NCI-H187 (cell line): Measurements from ENCODE around the gene HDAC8.
"Not testable (repeated sequence)": the region's sequence is repeated elsewhere in the genome, so short reads cannot be mapped to it uniquely, and the experiment has no call there.

Experiments used
- DNase-seq, 2 experiments: peaks; one replicate each; lab custom pipeline; 2025; lab: John Stamatoyannopoulos, UW

HDAC8 gene

DNA sequence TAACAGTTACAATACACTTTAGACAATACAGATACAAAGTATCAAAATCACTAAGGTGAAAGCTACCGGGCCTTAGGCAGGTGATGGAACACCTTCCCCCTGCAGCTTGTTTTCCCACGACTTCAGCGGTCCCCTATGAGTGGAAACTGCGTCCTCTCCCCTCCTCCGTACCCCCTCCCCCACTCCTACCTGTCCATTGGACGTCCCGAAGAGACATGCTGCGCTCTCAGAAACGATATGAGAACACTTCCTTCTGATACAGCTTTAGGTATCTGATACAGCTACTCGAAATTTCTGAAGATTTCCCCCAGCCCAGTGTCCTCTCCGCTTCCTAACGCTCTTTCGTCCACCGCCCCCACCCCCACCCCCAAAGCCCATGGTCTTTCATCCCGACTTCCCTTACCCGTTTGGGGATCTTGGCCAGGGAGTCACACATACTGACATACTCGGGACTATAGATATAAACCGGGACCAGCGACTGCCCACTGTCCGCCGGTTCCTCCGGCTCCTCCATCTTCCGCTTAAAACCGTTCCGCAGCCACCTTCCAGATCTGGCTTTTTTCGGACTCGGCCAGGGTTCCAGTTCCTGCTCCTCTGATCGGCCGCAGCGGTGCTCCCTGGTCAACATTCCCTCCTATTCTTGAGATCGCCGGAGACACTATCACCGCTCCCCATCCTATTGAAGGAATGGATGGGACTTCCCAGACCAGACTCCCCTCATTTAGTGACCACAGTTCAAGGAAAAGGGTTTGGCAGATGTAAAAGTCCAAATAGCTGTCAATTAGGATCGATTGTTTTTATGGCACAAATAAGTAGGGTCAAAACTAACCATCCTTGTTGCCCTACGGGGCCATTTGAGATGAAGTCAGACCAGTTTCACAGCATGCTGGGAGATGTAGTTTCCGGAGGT lies at the start of gene HDAC8:
TSS of gene HDAC8 (minus strand) at position 596 of the 910 bp plus-strand sequence. CDS start at position 514, 82 bp downstream.
- peak; percentile 38 to 52 for DNase-seq

DNA sequence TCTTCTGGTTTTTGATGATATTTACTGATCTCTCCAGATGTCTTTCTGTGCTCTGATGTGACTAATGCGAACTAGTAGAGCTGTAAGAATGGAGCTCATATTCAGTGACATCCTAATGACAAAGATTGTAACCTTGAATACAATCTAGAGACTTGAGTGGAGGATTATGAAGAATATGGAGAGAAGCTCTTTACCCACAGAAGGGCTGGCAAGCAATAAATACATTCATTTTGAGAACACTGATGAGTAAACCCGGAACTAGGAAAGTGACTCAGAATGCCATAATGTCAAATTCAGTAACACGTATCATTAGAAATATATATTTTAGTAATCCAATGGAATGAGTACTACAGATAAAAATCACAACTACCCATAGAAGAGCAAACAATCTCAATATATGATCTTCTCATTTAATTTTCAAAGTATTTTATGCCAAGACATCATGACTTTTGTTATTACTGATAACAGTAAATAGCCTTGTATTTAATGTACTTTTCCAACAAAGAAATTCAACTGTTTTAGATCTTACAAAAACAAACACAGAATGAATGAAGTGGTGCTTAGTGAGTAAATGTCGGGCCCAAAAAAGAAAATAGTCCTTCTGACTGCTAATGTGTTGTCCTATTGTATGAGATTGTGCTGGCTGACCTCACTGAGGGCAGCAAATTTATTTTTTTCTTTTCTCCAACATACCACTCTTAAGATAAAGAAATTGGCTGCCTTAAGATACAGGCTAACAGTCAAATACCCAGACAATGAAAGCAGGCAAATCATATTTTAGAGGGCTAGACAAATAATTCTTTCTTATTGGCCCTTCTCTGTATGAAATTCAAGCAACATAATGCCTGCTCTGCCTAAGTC lies 49.2 kb upstream of the HDAC8 start:
- no peak for DNase-seq

DNA sequence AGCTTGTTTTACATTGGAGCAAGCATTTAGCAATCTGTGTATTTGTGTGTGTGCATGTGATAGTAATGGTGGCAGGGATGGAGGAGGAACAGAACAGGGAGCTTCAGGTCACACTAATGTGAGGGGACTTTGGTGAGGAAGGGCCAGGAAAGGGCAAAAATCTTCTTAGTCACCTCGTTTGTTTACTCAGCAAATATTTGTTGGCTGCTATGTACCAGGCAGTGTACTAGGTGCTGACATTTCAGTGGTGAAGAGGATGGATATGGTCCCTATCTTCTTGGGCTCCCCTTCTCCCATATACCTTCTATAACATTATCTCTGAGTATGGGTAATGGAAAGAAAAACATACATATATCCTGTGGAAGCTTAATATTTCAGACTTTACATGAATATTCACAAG lies 48.5 kb upstream of the HDAC8 start:
- DNase-seq: no peak

DNA sequence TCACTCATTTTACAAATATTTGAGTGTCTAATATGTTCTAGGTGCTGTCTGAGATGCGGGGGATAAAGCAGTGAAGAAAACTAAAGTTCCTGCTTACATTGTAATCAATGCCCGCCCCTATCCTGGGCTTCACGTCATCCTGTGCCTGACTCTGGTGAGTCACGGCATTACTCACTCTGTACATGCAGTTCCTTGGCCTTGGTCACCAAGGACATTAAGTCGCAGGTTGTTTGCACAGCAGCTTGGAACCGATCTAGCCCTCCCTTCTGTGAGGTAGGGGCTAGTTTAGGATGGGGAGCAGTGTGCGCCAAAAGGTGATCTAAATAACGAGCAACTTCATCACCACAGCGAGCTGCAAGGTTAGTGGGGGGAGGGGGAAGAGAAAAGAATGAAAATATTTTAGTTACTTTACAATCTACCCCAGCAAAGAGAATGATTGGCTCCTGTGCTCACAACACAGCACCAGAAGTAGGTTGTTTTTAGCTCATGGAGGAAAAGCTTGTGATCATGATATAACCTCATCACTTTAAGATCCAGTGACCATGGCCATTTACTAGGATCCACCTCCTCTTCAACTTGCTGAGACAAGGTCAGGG lies 48.0 kb upstream of the HDAC8 start:
- no peak for DNase-seq

DNA sequence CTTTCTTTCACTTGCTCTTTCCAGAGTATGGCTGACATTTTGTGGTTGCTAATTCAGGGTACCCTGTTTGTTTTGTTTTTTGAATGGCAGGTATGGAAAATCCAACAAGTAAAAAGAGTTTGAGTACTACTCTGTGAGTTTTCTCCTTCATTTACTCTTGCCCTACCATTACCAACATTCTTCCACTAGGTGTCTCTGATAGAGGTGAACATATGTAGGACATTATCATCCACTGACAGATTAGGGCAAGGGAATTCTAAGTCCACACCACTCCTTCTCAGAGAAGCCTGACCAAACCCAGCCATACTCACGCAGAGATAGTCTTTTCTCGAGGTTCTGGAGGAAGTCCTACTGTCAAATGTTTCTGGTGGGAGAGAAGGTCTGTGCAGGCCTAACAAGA lies 36.7 kb upstream of the HDAC8 start:
- DNase-seq: no peak

DNA sequence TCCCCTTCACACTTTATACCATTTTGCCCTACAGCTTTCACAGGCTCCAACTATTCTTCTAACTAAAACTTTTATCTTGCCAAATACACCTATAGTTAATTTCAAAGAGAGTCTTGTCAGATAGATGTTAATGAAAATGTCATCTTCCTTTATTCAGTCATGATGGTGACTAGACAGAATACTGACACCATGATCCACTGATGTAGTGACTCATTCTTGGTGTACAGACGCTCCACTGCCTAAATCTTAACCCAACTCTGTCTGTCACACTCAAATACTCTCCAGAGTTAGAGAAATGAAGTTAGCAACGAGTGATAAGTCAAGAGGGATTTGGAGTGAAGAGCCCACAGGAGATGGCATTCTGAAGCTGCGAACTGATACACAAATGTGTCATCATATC lies 32.1 kb upstream of the HDAC8 start:
- DNase-seq: no peak

DNA sequence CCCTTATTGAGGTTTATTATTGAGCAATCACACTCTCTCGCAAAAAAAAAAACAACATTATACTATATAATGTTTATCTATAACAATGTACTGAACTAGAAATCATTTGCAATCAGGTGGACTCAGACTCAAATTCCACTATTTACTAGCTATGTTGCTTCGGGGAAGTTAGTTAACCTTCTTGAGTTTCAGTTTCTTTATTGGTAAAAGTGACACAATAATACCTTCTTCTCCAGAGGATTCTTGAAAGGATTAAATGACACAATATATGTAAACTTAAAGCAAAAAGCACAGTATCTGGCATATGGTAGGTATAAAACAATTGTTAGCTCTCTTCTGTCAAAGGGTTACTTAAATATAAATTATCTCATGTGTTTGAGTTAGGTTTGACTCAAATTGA lies 31.5 kb upstream of the HDAC8 start:
- no peak for DNase-seq

DNA sequence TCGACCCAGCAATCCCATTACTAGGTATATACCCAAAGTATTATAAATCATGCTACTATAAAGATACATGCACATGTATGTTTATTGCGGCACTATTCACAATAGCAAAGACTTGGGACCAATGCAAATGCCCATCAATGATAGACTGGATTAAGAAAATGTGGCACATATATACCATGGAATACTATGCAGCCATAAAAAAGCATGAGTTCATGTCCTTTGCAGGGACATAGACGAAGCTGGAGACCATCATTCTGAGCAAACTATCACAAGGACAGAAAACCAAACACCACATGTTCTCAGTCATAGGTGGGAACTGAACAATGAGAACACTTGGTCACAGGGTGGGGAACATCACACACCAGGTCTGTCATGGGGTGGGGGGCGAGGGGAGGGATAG lies 18.4 kb upstream of the HDAC8 start:
- DNase-seq: not testable (repeated sequence)

DNA sequence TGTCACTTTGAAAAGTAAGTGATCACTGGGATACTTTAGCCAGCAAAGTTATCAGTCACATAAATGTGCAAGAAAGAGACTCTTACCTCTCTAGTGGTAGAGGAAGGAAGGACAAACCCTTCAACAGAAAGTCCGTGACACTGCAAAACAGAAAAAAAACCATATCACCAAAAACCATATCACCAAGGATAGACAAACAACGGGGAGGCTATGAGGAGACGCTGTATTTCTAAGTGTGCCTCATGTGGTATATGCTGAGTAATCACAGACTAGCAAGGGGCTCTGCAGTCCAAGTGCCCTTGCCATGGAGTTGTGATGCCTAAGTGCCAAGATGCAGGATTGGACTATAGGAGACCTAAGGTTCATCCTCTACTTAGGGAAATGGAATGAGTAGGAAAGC lies 11.5 kb upstream of the HDAC8 start:
- DNase-seq: no peak

DNA sequence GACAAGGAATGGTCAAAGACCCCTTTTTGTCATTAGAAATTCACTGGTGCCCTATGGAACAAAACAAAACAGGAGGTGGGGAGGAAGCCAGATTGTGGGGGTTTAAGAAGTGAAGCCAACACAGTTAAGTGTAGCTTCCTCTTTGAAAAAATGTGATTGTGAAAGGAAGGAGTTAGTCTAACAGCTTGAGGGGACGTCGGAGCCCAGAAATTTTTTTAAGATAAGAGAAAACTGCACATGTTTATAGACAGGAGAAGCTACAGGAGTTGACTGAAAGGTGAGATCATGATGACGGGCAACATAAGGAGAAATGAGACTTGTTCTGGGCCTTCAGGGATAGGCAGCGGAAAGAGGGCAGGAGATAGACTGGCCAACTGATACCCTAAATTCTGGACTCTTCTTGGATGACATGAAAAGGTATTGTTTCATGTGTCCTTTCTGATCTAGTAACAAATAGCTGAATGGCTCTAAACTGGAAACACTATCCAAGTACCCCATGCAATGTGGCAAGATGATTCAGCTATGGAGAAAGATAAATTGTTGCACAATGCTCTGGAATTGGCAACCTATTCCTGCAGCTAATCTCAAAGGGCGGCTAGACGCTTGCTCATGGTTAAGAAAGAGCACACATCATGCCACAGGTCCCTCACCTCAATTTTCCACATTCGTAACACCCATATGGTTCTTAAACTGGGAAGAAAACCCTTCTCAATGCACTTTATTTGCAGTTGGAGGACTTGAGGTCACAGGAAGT lies 3.7 kb upstream of the HDAC8 start:
- DNase-seq: no peak

DNA sequence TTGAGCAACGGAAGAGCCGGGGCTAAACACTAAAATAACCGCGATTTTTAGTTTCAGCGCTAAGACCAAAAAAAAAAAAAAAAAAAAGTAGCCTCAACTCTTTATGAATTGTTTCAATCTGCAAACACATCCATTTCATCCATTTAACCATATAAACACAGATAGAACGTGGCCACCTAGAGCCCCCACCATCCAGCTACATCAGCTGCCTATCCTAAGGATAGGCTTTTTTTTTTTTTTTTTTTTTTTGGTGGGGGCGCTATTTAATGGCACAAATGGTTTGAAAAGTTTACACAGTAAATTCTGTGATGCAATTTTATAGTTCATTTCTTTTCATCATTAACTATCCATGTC lies 492 bp upstream of the HDAC8 start:
- DNase-seq: no peak

DNA sequence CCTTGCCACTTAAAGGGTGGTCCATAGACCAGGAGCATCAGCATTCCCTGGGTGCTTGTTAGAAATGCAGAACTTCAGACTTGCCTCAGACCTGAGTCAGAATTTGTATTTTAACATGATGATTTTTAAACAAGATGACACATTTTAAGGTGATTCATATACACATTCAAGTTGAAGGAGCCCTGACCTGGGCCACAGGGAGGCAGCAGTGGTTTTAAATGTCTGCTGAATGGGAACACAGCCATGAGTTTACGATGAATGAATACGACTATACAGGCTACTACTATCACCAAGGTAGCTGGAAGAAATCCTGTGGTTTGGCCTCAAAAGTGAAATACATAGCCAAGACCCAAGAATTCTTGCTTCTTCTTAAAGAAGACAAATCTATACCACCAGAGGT lies 2.9 kb downstream of the HDAC8 start:
- no peak for DNase-seq

DNA sequence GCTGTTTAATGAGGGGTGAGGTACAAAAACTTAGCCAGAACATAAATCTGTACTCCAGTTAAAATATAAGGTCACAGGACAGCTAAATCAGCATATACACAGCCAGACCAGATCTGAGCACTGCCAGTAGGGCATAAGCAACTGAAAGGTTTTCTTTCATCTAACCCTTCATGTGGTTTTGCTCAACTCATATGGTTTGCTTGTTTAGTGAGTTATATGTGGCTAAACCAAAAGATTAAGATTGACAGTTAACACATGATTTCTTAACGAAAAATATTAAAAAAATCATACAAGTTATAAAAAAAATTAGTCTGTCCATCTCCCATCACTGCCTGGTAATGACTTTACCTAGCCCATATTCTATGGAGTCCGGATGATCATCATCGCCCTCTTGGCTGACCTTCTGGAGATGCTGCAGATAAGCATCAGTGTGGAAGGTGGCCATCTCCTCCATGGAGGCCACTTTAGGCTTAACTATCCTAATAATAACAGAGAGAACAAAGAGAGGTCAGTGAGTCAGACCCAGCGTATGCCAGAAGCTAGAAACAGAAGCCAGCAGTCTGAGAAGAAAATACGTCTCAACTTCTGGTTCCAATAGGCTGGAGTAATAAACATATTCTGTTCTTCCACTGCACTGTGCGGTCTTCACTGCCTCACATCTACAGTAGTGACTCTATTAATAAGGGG lies 4.1 kb downstream of the HDAC8 start:
- DNase-seq: no peak

DNA sequence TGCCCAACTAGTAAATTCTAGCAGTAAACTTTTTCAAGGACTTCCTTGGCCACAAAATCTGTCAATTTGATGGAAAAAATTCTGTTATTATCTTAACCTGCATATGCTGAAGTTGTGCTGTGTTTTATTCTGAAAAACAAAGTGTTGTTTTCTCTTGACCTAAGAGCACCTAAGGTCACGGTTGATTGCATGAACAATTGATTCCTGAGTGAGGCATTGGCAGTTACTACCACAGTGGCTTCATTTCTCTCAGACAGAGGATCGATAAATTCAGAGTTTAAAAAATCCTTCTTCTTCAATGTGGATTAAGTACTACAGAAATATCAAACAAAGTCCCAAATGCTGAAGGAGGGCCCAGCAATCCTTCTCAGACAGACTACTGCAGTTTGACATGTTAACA lies 6.2 kb downstream of the HDAC8 start:
- no peak for DNase-seq

DNA sequence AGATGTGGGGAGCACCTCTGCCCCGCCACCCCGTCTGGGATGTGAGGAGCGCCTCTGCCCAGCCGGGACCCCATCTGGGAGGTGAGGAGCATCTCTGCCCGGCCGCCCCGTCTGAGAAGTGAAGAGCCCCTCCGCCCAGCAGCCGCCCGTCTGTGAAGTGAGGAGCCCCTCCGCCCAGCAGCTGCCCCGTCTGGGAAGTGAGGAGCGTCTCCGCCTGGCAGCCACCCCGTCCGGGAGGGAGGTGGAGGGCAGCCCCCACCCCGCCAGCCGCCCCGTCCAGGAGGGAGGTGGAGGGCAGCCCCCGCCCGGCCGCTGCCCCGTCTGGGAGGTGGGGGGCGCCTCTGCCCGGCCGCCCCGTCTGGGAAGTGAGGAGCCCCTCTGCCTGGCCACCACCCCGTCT lies 13.0 kb downstream of the HDAC8 start:
- DNase-seq: not testable (repeated sequence)

DNA sequence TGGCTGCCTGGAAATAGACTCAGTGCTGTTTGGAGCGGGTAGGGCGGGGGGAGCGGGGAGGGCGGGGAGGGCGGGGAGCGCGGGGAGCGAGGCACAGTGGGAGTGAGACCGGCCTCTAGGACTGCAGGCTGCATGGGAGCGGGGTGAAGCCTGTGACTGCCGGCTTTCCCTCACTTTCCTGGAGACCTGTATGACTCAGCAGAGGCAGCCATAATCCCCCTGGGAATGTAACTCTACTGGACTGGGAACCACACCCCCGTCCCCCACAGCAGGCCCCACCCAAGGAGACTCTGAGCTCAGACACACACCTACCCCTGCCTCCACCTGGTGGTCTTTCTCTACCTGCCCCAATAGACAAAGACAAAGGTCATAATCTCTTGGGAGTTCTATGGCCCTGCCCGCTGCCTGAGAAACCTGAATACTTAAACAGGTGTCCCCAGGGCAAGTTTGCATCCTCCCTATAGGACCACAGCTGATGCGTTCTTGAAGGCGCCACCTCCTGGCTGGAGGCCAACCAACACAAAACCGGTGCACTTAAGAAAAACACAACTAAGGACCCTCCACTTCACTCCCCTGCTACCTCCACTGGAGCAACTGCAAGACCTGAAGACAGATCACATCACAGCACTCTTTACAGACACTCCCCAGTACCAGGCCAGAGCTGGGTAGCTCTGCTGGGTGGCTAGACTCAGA lies 18.0 kb downstream of the HDAC8 start:
- DNase-seq: no peak

DNA sequence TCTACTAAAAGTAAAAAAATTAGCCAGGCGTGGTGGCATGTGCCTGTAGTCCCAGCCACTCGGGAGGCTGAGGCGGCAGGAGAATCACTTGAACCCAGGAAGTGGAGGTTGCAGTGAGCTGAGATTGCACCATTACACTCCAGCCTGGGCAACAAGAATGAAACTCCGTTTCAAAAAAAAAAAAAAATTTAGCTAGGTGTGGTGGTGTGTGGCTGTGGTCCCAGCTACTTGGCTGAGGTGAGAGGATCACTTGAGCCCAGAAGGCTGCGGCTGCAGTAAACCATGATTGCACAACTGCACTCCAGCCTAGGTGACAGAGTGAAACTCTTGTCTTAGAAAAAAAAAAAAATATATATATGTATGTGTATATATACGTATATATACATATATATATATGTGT lies 20.2 kb downstream of the HDAC8 start:
- not testable (repeated sequence) for DNase-seq

DNA sequence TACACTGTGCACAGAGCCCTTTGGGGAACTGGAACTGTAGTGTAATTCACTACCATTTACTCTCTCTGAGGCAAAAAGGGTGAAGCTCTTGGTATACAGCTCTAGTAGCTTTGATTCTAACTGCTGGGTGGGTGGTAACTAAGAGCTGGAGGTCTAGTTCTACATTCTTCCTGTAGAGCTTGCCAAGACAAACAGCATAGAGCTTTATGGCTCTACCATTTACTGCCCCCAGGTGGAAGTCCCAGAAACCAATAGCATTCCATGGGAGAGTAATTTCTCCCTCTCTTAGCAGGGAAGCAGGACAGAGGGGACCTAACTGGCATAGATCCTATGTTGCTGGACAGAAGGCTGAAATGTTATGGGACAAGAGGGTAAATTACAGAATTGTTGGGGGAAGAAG lies 26.7 kb downstream of the HDAC8 start:
- no peak for DNase-seq

DNA sequence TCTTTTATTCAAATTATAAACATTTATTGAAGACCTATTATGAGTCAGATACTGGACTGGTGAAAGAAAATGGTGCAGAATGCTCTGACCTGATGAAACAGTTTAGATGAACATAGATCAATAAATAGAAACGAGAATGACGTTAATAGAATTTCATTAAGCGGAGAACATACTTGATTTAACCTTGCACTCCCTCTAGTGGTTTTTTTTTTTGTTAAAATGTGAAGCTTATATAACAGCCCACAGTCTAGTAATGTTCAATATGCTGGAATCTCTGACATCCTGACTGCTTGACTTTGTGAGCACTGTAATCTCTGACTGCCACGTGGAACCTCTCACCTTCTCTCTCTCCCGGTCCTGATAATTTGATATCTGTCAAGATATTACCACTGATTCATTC lies 32.3 kb downstream of the HDAC8 start:
- DNase-seq: no peak

DNA sequence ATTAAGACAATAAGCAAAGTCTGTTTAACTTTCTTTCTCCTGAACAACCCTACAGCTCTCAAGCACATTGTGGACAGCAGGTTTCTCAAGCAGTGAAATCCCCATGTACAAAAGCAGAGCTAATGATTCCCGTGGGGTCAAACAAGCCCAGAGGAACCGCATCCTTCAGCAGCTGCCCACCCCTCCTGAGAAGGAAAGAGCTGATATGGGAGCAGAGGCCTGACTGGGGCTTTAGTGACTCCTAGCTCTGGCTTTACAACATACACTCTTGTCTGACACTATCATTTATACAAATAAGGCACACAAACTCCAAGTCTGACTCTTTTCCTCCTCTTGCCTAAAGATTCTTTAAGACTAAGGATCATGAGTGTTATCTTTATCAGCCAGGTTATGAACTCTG lies 32.8 kb downstream of the HDAC8 start:
- no peak for DNase-seq

DNA sequence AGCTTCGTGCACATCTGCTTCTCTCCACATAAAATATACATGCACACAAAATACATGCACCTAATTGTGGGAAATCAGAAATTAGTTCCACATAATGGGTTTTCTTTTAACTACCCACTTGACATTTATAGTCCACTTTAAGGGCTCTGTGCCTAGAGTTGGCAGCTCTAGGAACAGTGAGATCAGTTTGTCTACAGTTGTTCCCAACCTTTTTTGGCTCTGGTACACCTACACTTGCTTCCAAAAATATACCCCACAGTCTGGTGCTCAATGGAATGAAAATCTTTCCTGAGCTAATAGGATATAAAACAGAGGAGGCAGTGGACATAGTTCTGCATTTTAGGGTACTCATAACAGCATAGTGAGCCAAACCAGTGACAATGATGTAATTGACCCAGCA lies 36.1 kb downstream of the HDAC8 start:
- DNase-seq: no peak
